HEK293 (cell line): ENCODE results near the gene GOSR2.

Source experiments
- AEBP2 ChIP-seq: fragments of 450-650 bp; formaldehyde crosslinking; IDR thresholded peaks from 2 replicates; pipeline ENCODE4 v1.5.1; 2016; ENCODE audit warnings: missing biosample characterization, missing genetic modification characterization, borderline replicate concordance
- GLIS2 ChIP-seq: fragments of 450-650 bp; formaldehyde crosslinking; IDR thresholded peaks from 2 replicates; pipeline ENCODE4 v1.5.1; 2016; ENCODE audit warnings: missing biosample characterization, missing genetic modification characterization
- PATZ1 ChIP-seq: fragments of 450-650 bp; formaldehyde crosslinking; IDR thresholded peaks from 2 replicates; pipeline ENCODE4 v1.5.1; 2016; ENCODE audit warnings: missing biosample characterization, missing genetic modification characterization
- PRDM1 ChIP-seq: fragments of 450-650 bp; formaldehyde crosslinking; IDR thresholded peaks from 2 replicates; pipeline ENCODE4; 2016; ENCODE audit warnings: missing biosample characterization, missing genetic modification characterization
- REST ChIP-seq: fragments of 450-650 bp; formaldehyde crosslinking; IDR thresholded peaks from 2 replicates; pipeline ENCODE4 v1.5.1; 2016; ENCODE audit warnings: missing biosample characterization, missing genetic modification characterization
- YY1 ChIP-seq: fragments of 450-650 bp; formaldehyde crosslinking; IDR thresholded peaks from 2 replicates; pipeline ENCODE4 v1.5.1; 2018; ENCODE audit warnings: missing biosample characterization, missing genetic modification characterization
- ZBTB10 ChIP-seq: fragments of 450-650 bp; formaldehyde crosslinking; IDR thresholded peaks from 2 replicates; pipeline ENCODE4 v1.5.1; 2016; ENCODE audit warnings: missing biosample characterization, missing genetic modification characterization
- ZBTB17 ChIP-seq: fragments of 450-650 bp; formaldehyde crosslinking; IDR thresholded peaks from 2 replicates; pipeline ENCODE4 v1.5.1; 2016; ENCODE audit warnings: missing biosample characterization, missing genetic modification characterization
- ZEB2 ChIP-seq: fragments of 450-650 bp; formaldehyde crosslinking; IDR thresholded peaks from 2 replicates; pipeline ENCODE4 v1.5.1; 2016; ENCODE audit warnings: missing biosample characterization, missing genetic modification characterization
- ZFHX2 ChIP-seq: fragments of 450-650 bp; formaldehyde crosslinking; conservative IDR thresholded peaks from 2 replicates; pipeline ENCODE4 v1.5.1; 2016; ENCODE audit warnings: missing biosample characterization, missing genetic modification characterization
- ZFP41 ChIP-seq: fragments of 450-650 bp; formaldehyde crosslinking; IDR thresholded peaks from 2 replicates; pipeline ENCODE4 v1.5.1; 2016; ENCODE audit warnings: missing biosample characterization, missing genetic modification characterization, borderline replicate concordance
- ZNF112 ChIP-seq: fragments of 450-650 bp; formaldehyde crosslinking; IDR thresholded peaks from 2 replicates; pipeline ENCODE4 v1.5.0; 2017; ENCODE audit warnings: missing biosample characterization, missing genetic modification characterization
- ZNF146 ChIP-seq: fragments of 450-650 bp; formaldehyde crosslinking; IDR thresholded peaks from 2 replicates; pipeline ENCODE4 v1.5.1; 2016; ENCODE audit warnings: missing biosample characterization, missing genetic modification characterization
- ZNF155 ChIP-seq: fragments of 450-650 bp; formaldehyde crosslinking; IDR thresholded peaks from 2 replicates; pipeline ENCODE4 v1.5.1; 2016; ENCODE audit warnings: missing biosample characterization, missing genetic modification characterization
- ZNF214 ChIP-seq: fragments of 450-650 bp; formaldehyde crosslinking; IDR thresholded peaks from 2 replicates; pipeline ENCODE4 v1.5.1; 2017; ENCODE audit warnings: missing biosample characterization, mild to moderate bottlenecking, missing genetic modification characterization, borderline replicate concordance
- ZNF221 ChIP-seq: fragments of 450-650 bp; formaldehyde crosslinking; IDR thresholded peaks from 2 replicates; pipeline ENCODE4 v1.5.1; 2017; ENCODE audit warnings: missing biosample characterization, missing genetic modification characterization, borderline replicate concordance
- ZNF324 ChIP-seq: fragments of 450-650 bp; formaldehyde crosslinking; IDR thresholded peaks from 2 replicates; pipeline ENCODE4 v1.5.1; 2016; ENCODE audit warnings: missing biosample characterization, missing genetic modification characterization
- ZNF341 ChIP-seq: fragments of 450-650 bp; formaldehyde crosslinking; IDR thresholded peaks from 2 replicates; pipeline ENCODE4; 2016; ENCODE audit warnings: low read depth, missing biosample characterization, missing genetic modification characterization
- ZNF423 ChIP-seq: fragments of 450-650 bp; formaldehyde crosslinking; IDR thresholded peaks from 2 replicates; pipeline ENCODE4 v1.5.1; 2016; ENCODE audit warnings: missing biosample characterization, missing genetic modification characterization
- ZNF530 ChIP-seq: fragments of 450-650 bp; formaldehyde crosslinking; IDR thresholded peaks from 2 replicates; pipeline ENCODE4 v1.5.1; 2016; ENCODE audit warnings: low read depth, missing biosample characterization, missing genetic modification characterization
- ZNF626 ChIP-seq: fragments of 450-650 bp; sonication (Bioruptor Pico); formaldehyde crosslinking; IDR thresholded peaks from 2 replicates; pipeline ENCODE4 v1.5.1; 2018; ENCODE audit warnings: missing biosample characterization, missing genetic modification characterization, inconsistent platforms
- ZNF639 ChIP-seq: fragments of 450-650 bp; formaldehyde crosslinking; IDR thresholded peaks from 2 replicates; pipeline ENCODE4 v1.5.1; 2016; ENCODE audit warnings: missing biosample characterization, missing genetic modification characterization
- ZNF837 ChIP-seq: fragments of 450-650 bp; formaldehyde crosslinking; IDR thresholded peaks from 2 replicates; pipeline ENCODE4 v1.5.1; 2016; ENCODE audit warnings: missing biosample characterization, missing genetic modification characterization
- ZSCAN30 ChIP-seq: fragments of 450-650 bp; IDR thresholded peaks from 2 replicates; pipeline ENCODE4 v1.5.1; 2018; ENCODE audit warnings: missing biosample characterization, mild to moderate bottlenecking, missing genetic modification characterization, moderate library complexity
- ZSCAN4 ChIP-seq: fragments of 450-650 bp; formaldehyde crosslinking; IDR thresholded peaks from 2 replicates; pipeline ENCODE4 v1.5.1; 2017; ENCODE audit warnings: missing biosample characterization, missing genetic modification characterization

Gene GOSR2

GRCh38 chr17:46976626-46977270 lies 53.8 kb downstream of the GOSR2 start (continued):
- TF ChIP-seq ZNF324 (tag by site-specific recombination) (no peak), ZNF341 (tag by site-specific recombination) (no peak), REST (tag by site-specific recombination) (no peak; the same call in 1 of the 2 replicates), ZNF155 (no peak), ZNF112 (no peak), PRDM1 (tag by site-specific recombination) (0 out of 2 replicates have a peak, but pooled peaks have one; percentile 22), PATZ1 (tag by site-specific recombination) (no peak; the same call in none of the 2 replicates), AEBP2 (tag by site-specific recombination) (no peak), ZEB2 (tag by site-specific recombination) (no peak), ZSCAN30 (tag by site-specific recombination) (0 out of 2 replicates have a peak, but pooled peaks have one; percentile 39), ZFP41 (tag by site-specific recombination) (no peak), ZFHX2 (tag by site-specific recombination) (no peak), YY1 (no peak), GLIS2 (tag by site-specific recombination) (no peak), ZNF639 (tag by site-specific recombination) (no peak), ZNF530 (tag by site-specific recombination) (no peak), ZNF423 (no peak), ZNF221 (tag by site-specific recombination) (no peak), ZBTB10 (tag by site-specific recombination) (no peak), ZNF146 (no peak), ZNF214 (tag by site-specific recombination) (no peak), ZNF837 (tag by site-specific recombination) (no peak), ZNF626 (no peak), ZSCAN4 (tag by site-specific recombination) (no peak), ZBTB17 (peak; percentile 79)
